ENCODE data around the gene SOS2. TPM values are rescaled to one million over a fixed set of nuclear protein-coding genes. Genes with fewer than 3 reads are reported as not detected.

SOS2 gene
- total RNA-seq, 1 experiment from 2014 or later = 9.4 TPM

GRCh38 chr14:50113381-50114035 lies 117.9 kb downstream of the SOS2 start:
- H3K23me2 ChIP-seq (ENCODE audit: insufficient read length, low read depth, low read length, poor library complexity, severe bottlenecking) = peaks cover 3% of the 10 kb centered on the region
- peaks cover 13 to 16% of the 10 kb centered on the region in 2 experiments for H3K4me1 Mint-ChIP-seq
- no peak overlapping the region for H3K18ac ChIP-seq (ENCODE audit: insufficient read length, low read depth, low read length)
- no peak overlapping the region for H2AFZ ChIP-seq (ENCODE audit: low read length)
- no peak overlapping the region for H2BK20ac ChIP-seq (ENCODE audit: low read depth, low read length, poor library complexity, severe bottlenecking)
- H3K9ac ChIP-seq (ENCODE audit: extremely low read depth, insufficient read length, low read length) = no peak overlapping the region
- H3K4ac ChIP-seq (ENCODE audit: low read depth, low read length) = no peak overlapping the region
- no peak overlapping the region for H3K56ac ChIP-seq (ENCODE audit: insufficient read length, low read depth, low read length)
- DNase-seq = no peak
- peak overlapping the region in 1 of 2 experiments; percentile 29; a peak in 1 of 5 replicates for H3K4me3 Mint-ChIP-seq
- H4K5ac ChIP-seq (ENCODE audit: insufficient read length, low read depth, low read length) = no peak overlapping the region
- no peak overlapping the region for H2BK120ac ChIP-seq (ENCODE audit: low read depth, low read length, poor library complexity, severe bottlenecking)
- no peak overlapping the region for H3K27ac ChIP-seq (ENCODE audit: insufficient read length, low read depth, low read length)
- H3K27ac Mint-ChIP-seq = no peak overlapping the region
- H3K9me3 Mint-ChIP-seq = no peaks in the 10 kb centered on the region
- H3K27me3 ChIP-seq (ENCODE audit: insufficient read depth, low read length) = no peaks in the 10 kb centered on the region
- H4K8ac ChIP-seq (replicated peaks; ENCODE audit: insufficient read length, low read depth, low read length) = no peak overlapping the region
- no peak for TF ChIP-seq CTCF (conservative IDR thresholded peaks at IDR 0.05)
- H3K79me1 ChIP-seq (ENCODE audit: insufficient read depth, low read depth, low read length, poor library complexity, severe bottlenecking) = no peaks in the 10 kb centered on the region
- H3K27me3 Mint-ChIP-seq (ENCODE audit: low read depth) = no peaks in the 10 kb centered on the region
- H3K14ac ChIP-seq (ENCODE audit: insufficient read depth, low read length) = no peak overlapping the region
- no peaks in the 10 kb centered on the region for H3K9me3 ChIP-seq (ENCODE audit: control insufficient read depth, low read depth, low read length)
- H3K36me3 Mint-ChIP-seq (ENCODE audit: insufficient read depth in 1 of 3, low read depth in 3 of 3) = peaks cover 27 to 72% (median 68%) of the 10 kb centered on the region in 3 experiments
- H3K4me1 ChIP-seq (ENCODE audit: insufficient read depth, low read length) = no peaks in the 10 kb centered on the region
- no peak overlapping the region for H2BK12ac ChIP-seq (ENCODE audit: insufficient read length, low read depth, low read length)
- no peak overlapping the region for H2BK15ac ChIP-seq (ENCODE audit: low read depth, low read length)
- H3K79me2 ChIP-seq (ENCODE audit: insufficient read depth, low read length) = peaks cover 5% of the 10 kb centered on the region; the same call in 1 of the 2 replicates
- H3K4me2 ChIP-seq (ENCODE audit: insufficient read depth, insufficient read length, low read length) = no peak overlapping the region
- no peak overlapping the region for H2AK5ac ChIP-seq (ENCODE audit: insufficient read length, low read length)
- H4K91ac ChIP-seq (ENCODE audit: insufficient read length, low read depth, low read length) = no peak overlapping the region
- H3K23ac ChIP-seq (ENCODE audit: insufficient read length, low read depth, low read length) = no peak overlapping the region
- H3T11ph ChIP-seq (ENCODE audit: low read length) = no peak overlapping the region
- H2BK5ac ChIP-seq (ENCODE audit: insufficient read length, low read length) = no peak overlapping the region
- WGBS (ENCODE audit: extremely low coverage, insufficient read length, low lambda C conversion rate) = no CpG with 5 or more reads among the region's 4 CpGs
- no peaks in the 10 kb centered on the region for H4K20me1 ChIP-seq (ENCODE audit: control insufficient read depth, insufficient read depth, insufficient read length)

Data from H9 (cell line).